GM12892 (cell line): ENCODE measurements around the gene PPM1H.

Experiments
- POLR2A ChIP-seq: IDR thresholded peaks from 2 replicates; pipeline ENCODE4 v1.6.1; 2011; ENCODE audit warnings: low read depth, low read length, control low read depth
- POLR2AphosphoS5 ChIP-seq: IDR thresholded peaks from 2 replicates; pipeline ENCODE4 v1.6.1; 2011; ENCODE audit warnings: low read depth, low read length, control low read depth
- TAF1 ChIP-seq: IDR thresholded peaks from 2 replicates; pipeline ENCODE4 v1.6.1; 2011; ENCODE audit warnings: low read depth, mild to moderate bottlenecking, control low read depth, low read length, borderline replicate concordance

DNA sequence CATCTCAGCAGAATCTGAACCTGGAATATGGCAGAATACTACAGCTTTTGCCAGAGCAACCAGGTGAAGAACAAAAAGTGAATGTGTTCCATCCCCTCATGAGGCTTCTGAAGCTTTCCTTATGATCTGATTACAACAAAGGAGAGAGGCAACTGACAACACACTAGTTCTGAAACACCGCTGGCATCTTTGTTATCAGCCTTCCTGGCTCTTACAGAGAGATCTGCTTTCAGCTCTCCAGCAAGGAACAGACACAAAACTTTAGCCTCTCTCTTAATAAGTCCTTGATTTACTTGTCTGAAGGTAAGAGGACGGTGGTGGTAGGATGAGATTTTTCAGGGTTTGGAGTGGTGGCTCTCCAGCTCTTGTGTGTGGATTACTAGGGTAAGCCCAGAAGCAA is 227.0 kb downstream of the PPM1H start:
- TF ChIP-seq POLR2A: no peak
- no peak for TF ChIP-seq POLR2AphosphoS5
- no peak for TF ChIP-seq TAF1
